A204.1 (cell line): ENCODE measurements around the gene GRM4.

Experiments used
- FAIRE-seq: peaks from 2 replicates; lab custom pipeline; 2012; peaks lifted over from hg19 to GRCh38; lab: Jason Lieb, UNC

Gene GRM4

DNA sequence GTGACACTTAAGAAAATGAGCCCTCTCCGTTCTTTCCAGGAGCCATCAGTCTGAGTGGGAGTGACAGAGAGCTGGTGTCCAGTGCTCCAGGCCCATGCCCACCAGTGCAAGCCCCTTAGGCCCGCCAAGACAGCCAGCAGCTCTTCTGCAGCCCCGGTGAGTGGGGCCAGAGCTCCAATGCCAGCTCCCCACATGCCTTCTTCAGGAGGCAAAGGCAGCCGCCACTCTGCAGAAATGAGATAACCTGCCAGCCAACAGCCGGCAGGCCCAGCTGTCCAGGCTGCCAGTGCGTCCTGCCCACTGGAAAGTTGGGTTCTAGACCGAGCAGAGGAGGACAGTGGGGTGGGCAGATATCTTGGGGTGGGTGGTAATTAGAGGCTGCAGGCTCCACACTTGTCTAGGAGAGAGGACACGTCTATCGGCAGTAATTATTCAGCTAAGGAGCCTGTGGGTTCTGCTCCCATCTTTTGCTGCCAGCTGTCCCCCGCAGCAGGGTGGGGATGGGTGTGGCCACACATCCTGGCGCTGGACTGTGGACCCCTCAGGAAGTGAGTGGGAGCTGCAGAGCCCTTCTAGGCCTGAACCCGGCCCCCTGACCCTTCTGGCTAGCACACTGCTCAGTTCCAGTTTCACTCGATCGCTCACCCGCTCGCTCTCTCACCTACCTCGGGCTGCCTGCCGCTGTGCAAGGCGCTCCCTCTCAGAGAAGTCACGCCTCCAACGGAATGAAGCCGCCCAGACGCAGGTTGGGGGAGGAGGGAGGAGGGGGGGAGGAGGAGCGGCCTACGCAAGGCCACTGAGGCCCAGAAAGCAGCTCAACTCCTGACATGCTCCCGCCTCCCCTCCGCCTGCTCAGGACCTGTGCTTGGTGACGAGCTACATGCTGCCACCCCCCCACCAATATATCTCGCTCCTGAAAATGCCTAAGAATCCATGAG, 3.6 kb downstream of the GRM4 start:
- FAIRE-seq = no peak

DNA sequence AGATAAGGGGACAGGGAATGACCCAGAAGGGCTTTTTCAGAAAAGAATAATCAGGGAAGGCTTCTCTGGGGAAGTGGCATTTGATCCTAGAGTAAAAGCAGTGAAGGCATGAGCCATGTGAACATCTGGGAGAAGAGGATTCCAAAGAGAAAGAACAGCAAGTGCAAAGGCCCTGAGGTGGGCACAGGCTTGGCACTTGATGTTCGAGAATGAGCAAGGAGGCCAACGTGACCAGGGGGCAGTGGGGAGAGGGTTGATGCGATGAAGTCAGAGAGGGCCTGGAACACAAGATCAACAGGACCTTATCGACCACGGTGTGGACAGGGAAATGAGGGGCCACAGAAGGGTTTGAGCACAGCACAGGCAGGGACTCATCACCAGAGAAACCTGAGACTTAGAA, 5.8 kb downstream of the GRM4 start:
- no peak for FAIRE-seq

- FAIRE-seq = no peak
Measured at GRCh38 chr6:34138914-34139510, 6.9 kb downstream of the GRM4 start.

DNA sequence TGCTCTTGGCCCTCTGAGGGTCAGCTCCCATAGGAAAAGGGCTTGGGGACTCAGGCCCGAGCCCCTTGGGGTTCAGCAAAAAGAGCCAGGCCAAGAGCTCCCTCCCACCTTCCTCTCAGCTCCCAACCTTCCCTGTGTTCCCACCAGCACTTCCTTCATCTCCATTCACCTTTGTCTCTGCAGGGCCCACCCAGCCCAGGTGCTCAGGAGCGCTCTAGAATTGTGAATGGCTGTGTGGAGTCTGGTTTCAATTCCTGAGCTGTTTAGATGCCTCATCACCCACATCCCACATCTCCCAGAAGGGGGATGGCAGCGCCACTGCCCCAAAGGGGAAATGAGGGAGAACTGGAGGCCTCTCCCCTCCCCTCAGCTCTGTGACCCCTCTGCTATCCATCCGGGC, 7.7 kb downstream of the GRM4 start:
- FAIRE-seq = no peak

GRCh38 chr6:34135541-34135940, 10.3 kb downstream of the GRM4 start:
- FAIRE-seq = no peak

DNA sequence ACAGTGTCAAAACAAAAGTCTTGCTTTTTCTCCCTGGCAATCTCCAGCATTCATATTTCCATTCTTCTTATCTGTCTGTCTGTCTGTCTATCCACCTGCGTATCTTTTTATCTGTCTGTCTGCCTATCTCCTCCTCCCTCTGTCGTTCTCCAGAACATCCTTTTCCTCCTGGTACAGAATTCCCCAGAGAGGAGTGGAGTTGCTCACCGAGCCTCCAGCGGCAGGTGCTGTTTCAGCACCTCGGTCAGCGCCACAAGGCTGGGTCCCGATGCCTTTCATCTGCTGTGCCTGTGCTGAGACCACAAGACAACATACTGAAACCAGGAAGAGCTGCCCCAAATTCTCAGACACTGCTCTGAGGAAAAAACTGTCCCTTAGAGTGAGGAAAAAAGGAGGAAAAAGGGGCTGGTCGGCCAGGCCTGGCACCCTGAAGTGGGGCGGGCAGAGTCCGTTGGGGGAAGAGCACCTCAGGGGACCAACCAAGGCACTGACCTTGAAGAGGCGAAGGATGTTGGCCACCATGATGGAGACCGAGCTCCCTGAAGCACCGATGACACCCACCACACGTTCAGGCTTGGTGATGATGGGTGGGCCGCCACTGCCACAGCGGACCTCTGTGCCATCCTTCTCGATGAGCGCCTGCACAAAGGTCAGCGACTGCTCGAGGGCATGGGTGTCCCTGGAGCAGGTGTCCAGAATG, 13.3 kb downstream of the GRM4 start:
- FAIRE-seq = no peak

GRCh38 chr6:34131326-34132290, 14.3 kb downstream of the GRM4 start:
- no peak for FAIRE-seq

- no peak for FAIRE-seq
Measured at GRCh38 chr6:34130862-34131261, 15.0 kb downstream of the GRM4 start.

GRCh38 chr6:34129753-34130152, 16.1 kb downstream of the GRM4 start:
- FAIRE-seq = no peak

- FAIRE-seq = no peak
Measured at GRCh38 chr6:34128045-34128444, 17.8 kb downstream of the GRM4 start.

DNA sequence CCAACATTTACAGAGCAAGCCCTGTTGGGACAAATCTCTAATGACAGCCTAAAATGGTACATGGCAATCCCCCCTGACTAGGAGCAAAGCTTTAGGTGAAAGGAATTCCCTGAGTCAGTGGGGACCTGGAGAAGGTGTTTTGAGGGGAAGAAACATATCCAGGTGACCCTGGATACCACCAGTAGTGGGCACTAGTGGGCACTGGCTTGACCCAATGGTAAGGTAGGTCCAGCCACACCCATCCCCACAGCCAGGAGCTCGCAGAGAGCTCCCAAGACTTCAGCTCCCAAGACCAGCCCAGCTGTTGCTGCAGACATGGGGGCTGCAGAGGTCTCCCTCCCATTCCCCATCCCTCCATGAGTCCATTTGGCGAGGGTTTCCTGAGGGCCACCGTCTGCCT, 19.5 kb downstream of the GRM4 start:
- no peak for FAIRE-seq

GRCh38 chr6:34125939-34126338, 19.9 kb downstream of the GRM4 start:
- FAIRE-seq = no peak

DNA sequence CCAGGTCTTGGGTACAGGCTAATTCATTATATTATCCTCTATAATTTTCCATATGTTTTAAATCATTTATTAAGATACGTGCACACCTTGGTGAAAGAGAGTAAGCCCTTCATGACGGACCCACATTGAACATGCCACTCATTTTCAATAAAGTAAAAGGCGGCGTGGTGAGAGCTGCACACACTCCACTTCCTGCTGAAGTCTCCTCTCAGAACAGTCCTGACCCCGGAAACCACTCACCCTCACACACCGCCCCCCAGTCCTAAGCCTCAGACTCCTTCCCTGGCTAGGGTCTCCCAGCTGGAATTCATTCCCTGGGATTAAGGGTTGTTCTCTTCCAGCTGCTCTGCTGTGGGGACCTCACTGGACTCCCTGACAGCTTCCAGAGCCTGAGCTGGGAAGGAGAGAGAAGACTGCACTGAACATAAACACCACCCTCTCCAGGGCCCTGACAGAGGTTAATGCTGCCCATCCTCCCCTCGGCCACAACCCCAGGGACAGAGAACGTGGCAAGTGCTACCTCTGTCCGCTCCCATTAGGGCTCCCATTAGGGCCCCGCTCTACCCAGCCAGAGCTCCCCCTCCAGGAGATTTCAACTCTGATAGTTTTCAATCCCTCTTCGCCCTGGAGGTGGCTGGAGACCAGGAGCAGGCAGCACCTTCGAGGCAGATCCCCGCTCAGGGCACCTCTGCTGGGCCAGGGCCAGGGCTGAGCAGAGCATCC, 24.8 kb downstream of the GRM4 start:
- FAIRE-seq = no peak

- FAIRE-seq = no peak
Measured at GRCh38 chr6:34115915-34116314, 30.0 kb downstream of the GRM4 start.

DNA sequence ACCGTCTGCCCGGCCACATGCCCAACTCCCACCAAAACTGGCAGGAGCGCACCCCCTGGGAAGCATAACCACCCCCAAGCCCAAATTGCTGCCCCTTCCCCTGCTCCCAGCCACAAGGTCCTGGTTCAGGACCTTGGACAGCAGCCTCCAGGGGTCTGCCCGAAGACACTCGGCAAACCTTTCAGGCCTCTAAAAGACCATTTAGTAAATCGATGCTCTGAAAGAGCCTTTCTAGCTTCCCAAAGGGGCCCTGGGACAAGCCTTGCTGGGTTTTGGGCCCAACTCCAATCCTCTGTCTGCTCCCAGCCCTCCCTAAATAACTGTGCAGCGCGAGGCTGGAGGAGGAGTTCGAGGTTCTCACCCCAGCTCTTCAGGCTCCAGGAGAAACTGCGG, 30.5 kb downstream of the GRM4 start:
- no peak for FAIRE-seq

- FAIRE-seq = no peak
Measured at GRCh38 chr6:34114695-34115402, 31.0 kb downstream of the GRM4 start.

DNA sequence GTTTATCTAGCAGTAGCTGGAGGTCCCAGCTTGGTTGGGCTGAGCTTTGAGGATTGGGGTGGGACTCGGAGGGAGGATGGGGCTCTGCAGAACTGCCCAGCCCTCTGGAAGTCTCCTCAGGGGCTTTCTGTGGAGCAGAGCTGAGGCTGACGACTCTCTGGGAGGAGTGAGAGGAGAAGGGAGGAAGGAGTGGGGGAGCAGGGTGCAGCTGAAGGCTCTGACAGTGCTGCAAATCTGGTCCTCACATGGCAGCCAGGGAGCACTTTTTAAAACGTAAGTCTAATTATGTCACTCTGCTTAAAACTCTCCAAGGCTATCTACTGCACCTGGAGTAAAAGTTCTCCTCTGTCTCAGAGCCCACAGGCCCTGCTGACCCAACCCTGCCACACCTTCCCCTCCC, 32.4 kb downstream of the GRM4 start:
- no peak for FAIRE-seq

DNA sequence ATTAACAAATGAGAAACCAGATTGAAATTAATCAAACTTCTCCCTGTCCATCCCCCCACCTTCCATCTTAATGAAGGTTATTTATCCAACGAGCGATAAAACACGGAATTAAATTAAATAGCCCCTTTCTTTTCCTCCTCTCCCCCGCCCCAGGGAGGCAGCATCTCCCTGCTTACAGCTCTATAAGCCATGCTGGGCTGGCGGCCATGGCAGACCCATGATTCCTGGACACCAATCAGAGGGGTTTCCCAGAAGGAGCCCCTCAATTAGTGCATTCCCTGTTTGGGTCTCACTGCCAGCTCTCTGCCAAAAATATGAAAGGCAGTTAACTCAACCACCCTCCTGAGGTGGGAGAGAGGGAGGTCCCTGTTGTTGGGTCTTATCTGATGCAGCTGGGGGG, 33.8 kb downstream of the GRM4 start:
- FAIRE-seq = no peak

DNA sequence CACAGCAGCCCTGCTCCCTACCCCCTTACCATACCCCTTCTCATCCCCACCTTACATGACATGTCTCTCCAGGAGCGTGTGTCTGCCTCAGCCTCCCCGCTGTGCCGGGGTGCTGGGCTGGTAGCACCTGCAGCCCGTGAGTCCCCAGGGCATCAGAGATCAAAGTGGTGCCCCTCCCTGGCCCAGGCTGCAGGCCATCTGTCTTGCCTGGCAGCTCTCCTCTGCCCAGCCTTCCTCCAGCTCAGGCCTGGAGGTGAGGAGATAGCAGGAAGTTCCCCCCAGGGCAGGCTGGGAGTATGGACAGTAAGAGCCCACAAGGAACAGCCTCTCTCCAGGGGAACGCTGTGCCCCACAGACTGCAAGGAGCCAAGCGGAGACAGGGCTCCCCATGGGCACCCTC, 35.3 kb downstream of the GRM4 start:
- FAIRE-seq = no peak

- FAIRE-seq = no peak
Measured at GRCh38 chr6:34108176-34108575, 37.7 kb downstream of the GRM4 start.

- no peak for FAIRE-seq
Measured at GRCh38 chr6:34106900-34107299, 39.0 kb downstream of the GRM4 start.
